Caco-2 (cell line): ENCODE data around the gene ATP2B1. TPM values are rescaled to one million over a fixed set of nuclear protein-coding genes. Genes with fewer than 3 reads are reported as not detected.

Experiments used
- BruUV-seq: library from RNA; stranded (reverse); fragments of 400-500 nt; replicated peaks from 2 replicates; lab custom pipeline; 2021; lab: Mats Ljungman, UMichigan
- CTCF ChIA-PET: fragments of 300-600 bp; sonication (Branson Sonifier 250); formaldehyde crosslinking; loops from one replicate; lab custom pipeline; 2022; ENCODE audit warnings: antibody characterized with exemption; lab: Charles Lee
- POLR2A ChIA-PET: fragments of 300-600 bp; sonication (Branson Sonifier 250); formaldehyde crosslinking; loops from one replicate; lab custom pipeline; 2022; ENCODE audit warnings: antibody characterized with exemption; lab: Charles Lee
- DNase-seq, 2 experiments: peaks; one replicate each; pipeline versions ENCODE4 v3.0.0 to v3.0.0-alpha.2; 2020 to 2022
- H3K27me3 ChIP-seq: replicated peaks from 2 replicates; pipeline ENCODE4 v1.6.0; 2011; ENCODE audit warnings: low read length; ENCODE audit not compliant: control insufficient read depth, insufficient read depth
- H3K36me3 ChIP-seq: 2 replicates; pipeline ENCODE4 v1.5.1; 2011; ENCODE audit warnings: low read length; ENCODE audit not compliant: control insufficient read depth, insufficient read depth
- H3K4me1 ChIP-seq: fragments of 250-450 bp; sonication (Bioruptor Pico); 2 replicates; pipeline ENCODE4 v1.5.1; 2020; ENCODE audit warnings: mild to moderate bottlenecking
- H3K4me3 ChIP-seq: 2 replicates; pipeline ENCODE4 v1.5.1; 2011; ENCODE audit warnings: low read depth, mild to moderate bottlenecking, control low read depth, low read length
- H3K9me3 ChIP-seq: fragments of 250-450 bp; sonication (Bioruptor Pico); 2 replicates; pipeline ENCODE4 v1.5.1; 2020; ENCODE audit warnings: mild to moderate bottlenecking, moderate library complexity
- H3K27ac Mint-ChIP-seq: one replicate; pipeline ENCODE4 v1.8.0; 2022; ENCODE audit warnings: mixed read lengths; ENCODE audit not compliant: unreplicated experiment
- H3K27me3 Mint-ChIP-seq: one replicate; pipeline ENCODE4 v1.8.0; 2022; ENCODE audit warnings: mixed read lengths; ENCODE audit not compliant: insufficient read depth, unreplicated experiment
- H3K36me3 Mint-ChIP-seq: one replicate; pipeline ENCODE4 v1.8.0; 2022; ENCODE audit warnings: mild to moderate bottlenecking, mixed read lengths; ENCODE audit not compliant: insufficient read depth, unreplicated experiment
- H3K4me1 Mint-ChIP-seq: one replicate; pipeline ENCODE4 v1.8.0; 2022; ENCODE audit warnings: low read depth, mixed read lengths; ENCODE audit not compliant: unreplicated experiment
- H3K4me3 Mint-ChIP-seq: one replicate; pipeline ENCODE4 v1.8.0; 2022; ENCODE audit warnings: mild to moderate bottlenecking, moderate library complexity, mixed read lengths; ENCODE audit not compliant: unreplicated experiment
- H3K9me3 Mint-ChIP-seq: one replicate; pipeline ENCODE4 v1.8.0; 2022; ENCODE audit warnings: mixed read lengths; ENCODE audit not compliant: unreplicated experiment
- CTCF ChIP-seq, 2 experiments: fragments of 200-600 bp in 1 of 2; IDR thresholded peaks; 1 replicate in 1 of 2; 2 replicates in 1 of 2; pipeline versions ENCODE4 v1.5.1 to v1.8.0; 2011 to 2022; ENCODE audit warnings: antibody characterized with exemption in 1 of 2, control low read depth in 1 of 2, inconsistent platforms in 1 of 2, low read depth in 1 of 2, low read length in 1 of 2, mild to moderate bottlenecking in 1 of 2, moderate library complexity in 1 of 2; ENCODE audit not compliant: insufficient read depth in 1 of 2, severe bottlenecking in 1 of 2, unreplicated experiment in 1 of 2
- intact Hi-C: fragments of 100-400 bp; cut with micrococcal nuclease; formaldehyde crosslinking; loops from one replicate; pipeline ENCODE4 v1.10.0; 2022; ENCODE audit not compliant: unreplicated experiment
- total RNA-seq: library from RNA; stranded (reverse); gene quantifications from 2 replicates; pipeline ENCODE4 v1.2.3, GENCODE V29; 2022

The ATP2B1 gene
- total RNA-seq, 1 experiment from 2014 or later = 107 TPM

- H3K27ac Mint-ChIP-seq = no peak overlapping the region
- ChIA-PET CTCF (no interaction called here), POLR2A (no interaction called here)
- Histone ChIP-seq H3K36me3 (no peaks in the 10 kb centered on the region; the same call in 1 of the 2 replicates), H3K4me3 (no peak overlapping the region), H3K27me3 (no peaks in the 10 kb centered on the region), H3K4me1 (peaks cover 11% of the 10 kb centered on the region; the same call in 1 of the 2 replicates), H3K9me3 (no peaks in the 10 kb centered on the region)
- H3K4me1 Mint-ChIP-seq = peaks cover 23% of the 10 kb centered on the region
- no peaks in the 10 kb centered on the region for H3K27me3 Mint-ChIP-seq
- H3K4me3 Mint-ChIP-seq = no peak overlapping the region
- no peak for DNase-seq
- no peak for TF ChIP-seq CTCF (IDR thresholded peaks at IDR 0.05; ENCODE audit: insufficient read depth in 1 of 2, low read depth in 1 of 2, low read length in 1 of 2, severe bottlenecking in 1 of 2, unreplicated experiment in 1 of 2)
- no peaks in the 10 kb centered on the region for H3K9me3 Mint-ChIP-seq
- intact Hi-C loops = no loop called here
- H3K36me3 Mint-ChIP-seq = no peaks in the 10 kb centered on the region
- BruUV-seq = no TSS peak
Observed at GRCh38 chr12:89691659-89692058, 17.0 kb downstream of the ATP2B1 start.

DNA sequence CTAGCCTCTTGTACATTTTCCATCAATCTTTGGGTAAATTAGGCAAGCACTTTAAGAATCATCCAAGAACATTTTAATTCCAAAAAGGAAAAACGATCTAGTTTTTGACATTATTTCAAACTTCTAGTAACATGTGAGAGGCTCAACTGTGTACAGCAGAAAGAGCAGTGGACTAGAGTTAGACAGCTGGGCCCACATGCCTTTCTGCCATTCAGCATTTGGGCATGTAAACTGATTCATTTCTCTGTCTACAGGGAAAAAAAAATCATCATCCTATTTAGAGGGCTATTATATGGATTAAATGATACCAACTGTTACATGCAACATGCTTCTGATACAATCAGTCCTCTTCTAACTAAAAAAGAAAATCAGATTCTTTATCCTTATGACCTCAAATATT is 17.7 kb downstream of the ATP2B1 start:
- H3K9me3 ChIP-seq = no peaks in the 10 kb centered on the region
- H3K27me3 ChIP-seq = no peaks in the 10 kb centered on the region
- Mint-ChIP-seq H3K27me3 (no peaks in the 10 kb centered on the region), H3K4me3 (no peak overlapping the region), H3K9me3 (no peaks in the 10 kb centered on the region), H3K4me1 (peaks cover 27% of the 10 kb centered on the region), H3K27ac (no peak overlapping the region), H3K36me3 (no peaks in the 10 kb centered on the region)
- CTCF ChIA-PET = no interaction called here
- intact Hi-C loops = no loop called here
- H3K4me1 ChIP-seq = peaks cover 13% of the 10 kb centered on the region; the same call in 1 of the 2 replicates
- H3K36me3 ChIP-seq = no peaks in the 10 kb centered on the region; the same call in 1 of the 2 replicates
- DNase-seq = no peak
- H3K4me3 ChIP-seq = no peak overlapping the region
- no TSS peak for BruUV-seq
- POLR2A ChIA-PET = no interaction called here
- TF ChIP-seq CTCF (IDR thresholded peaks at IDR 0.05; ENCODE audit: insufficient read depth in 1 of 2, low read depth in 1 of 2, low read length in 1 of 2, severe bottlenecking in 1 of 2, unreplicated experiment in 1 of 2) = no peak

GRCh38 chr12:89689306-89689705 is 19.3 kb downstream of the ATP2B1 start:
- intact Hi-C loops = no loop called here
- H3K27me3 Mint-ChIP-seq = no peaks in the 10 kb centered on the region
- Histone ChIP-seq H3K36me3 (no peaks in the 10 kb centered on the region; the same call in 1 of the 2 replicates), H3K4me1 (peaks cover 12% of the 10 kb centered on the region; the same call in 1 of the 2 replicates), H3K9me3 (no peaks in the 10 kb centered on the region), H3K4me3 (no peak overlapping the region), H3K27me3 (no peaks in the 10 kb centered on the region)
- ChIA-PET CTCF (no interaction called here), POLR2A (no interaction called here)
- H3K4me1 Mint-ChIP-seq = peaks cover 22% of the 10 kb centered on the region
- H3K4me3 Mint-ChIP-seq = no peak overlapping the region
- no peak for TF ChIP-seq CTCF (IDR thresholded peaks at IDR 0.05; ENCODE audit: insufficient read depth in 1 of 2, low read depth in 1 of 2, low read length in 1 of 2, severe bottlenecking in 1 of 2, unreplicated experiment in 1 of 2)
- no peak for DNase-seq
- BruUV-seq = no TSS peak
- H3K9me3 Mint-ChIP-seq = peaks cover 2% of the 10 kb centered on the region
- peaks cover 10% of the 10 kb centered on the region for H3K36me3 Mint-ChIP-seq
- H3K27ac Mint-ChIP-seq = no peak overlapping the region
